SK-N-SH treated with all-trans-retinoic acid at 6 μM for 48 hours (cell line): Measurements from ENCODE around the gene ZNF426.
"Not testable (repeated sequence)": the region's sequence is repeated elsewhere in the genome, so short reads cannot be mapped to it uniquely, and the experiment has no call there.

ENCODE experiments used
- ATAC-seq: fragments of 200-7000 bp; cut with Tn5 transposase; 3 replicates; pipeline ENCODE4 v1.9.1; 2020; ENCODE audit warnings: mild to moderate bottlenecking, moderate library complexity
- ARNTL ChIP-seq: fragments of 450-650 bp; formaldehyde crosslinking; IDR thresholded peaks from 2 replicates; pipeline ENCODE4 v1.5.0; 2020; ENCODE audit warnings: low read depth, mild to moderate bottlenecking, moderate library complexity, borderline replicate concordance
- CSDC2 ChIP-seq: fragments of 250-450 bp; sonication (Bioruptor Pico); IDR thresholded peaks from 2 replicates; pipeline ENCODE4 v1.5.0; 2020; ENCODE audit warnings: mild to moderate bottlenecking, moderate library complexity
- ESRRG ChIP-seq: fragments of 250-450 bp; sonication (Bioruptor Pico); IDR thresholded peaks from 2 replicates; pipeline ENCODE4 v1.6.1; 2021; ENCODE audit warnings: mild to moderate bottlenecking
- GLIS3 ChIP-seq: fragments of 250-450 bp; sonication (Bioruptor Pico); IDR thresholded peaks from 2 replicates; pipeline ENCODE4 v1.5.0; 2020; ENCODE audit warnings: mild to moderate bottlenecking, moderate library complexity
- OSR1 ChIP-seq: fragments of 250-450 bp; sonication (Bioruptor Pico); IDR thresholded peaks from 2 replicates; pipeline ENCODE4 v1.8.0; 2022; ENCODE audit warnings: moderate library complexity, mild to moderate bottlenecking, inconsistent platforms
- PPARA ChIP-seq: fragments of 250-450 bp; sonication (Bioruptor Pico); IDR thresholded peaks from 2 replicates; pipeline ENCODE4 v1.5.0; 2020; ENCODE audit warnings: mild to moderate bottlenecking, borderline replicate concordance
- RARB ChIP-seq: fragments of 250-450 bp; sonication (Bioruptor Pico); IDR thresholded peaks from 2 replicates; pipeline ENCODE4 v1.8.0; 2021; ENCODE audit warnings: mild to moderate bottlenecking, moderate library complexity
- SNAI2 ChIP-seq: fragments of 250-450 bp; sonication (Bioruptor Pico); IDR thresholded peaks from 2 replicates; pipeline ENCODE4 v1.5.0; 2020; ENCODE audit warnings: mild to moderate bottlenecking, moderate library complexity
- TCF4 ChIP-seq: fragments of 250-450 bp; sonication (Bioruptor Pico); IDR thresholded peaks from 2 replicates; pipeline ENCODE4 v1.8.0; 2021; ENCODE audit warnings: mild to moderate bottlenecking, moderate library complexity, borderline replicate concordance
- TOX ChIP-seq: fragments of 250-450 bp; sonication (Bioruptor Pico); IDR thresholded peaks from 2 replicates; pipeline ENCODE4 v1.8.0; 2021; ENCODE audit warnings: mild to moderate bottlenecking, moderate library complexity, borderline replicate concordance
- ZC3H10 ChIP-seq: fragments of 250-450 bp; sonication (Bioruptor Pico); IDR thresholded peaks from 2 replicates; pipeline ENCODE4 v1.5.1; 2021; ENCODE audit warnings: mild to moderate bottlenecking, moderate library complexity
- ZFP3 ChIP-seq: fragments of 250-450 bp; sonication (Bioruptor Pico); IDR thresholded peaks from 2 replicates; pipeline ENCODE4 v1.5.0; 2020; ENCODE audit warnings: mild to moderate bottlenecking, moderate library complexity
- ZFP30 ChIP-seq: fragments of 450-650 bp; formaldehyde crosslinking; IDR thresholded peaks from 2 replicates; pipeline ENCODE4 v1.5.0; 2022; ENCODE audit warnings: mild to moderate bottlenecking, moderate library complexity
- ZNF565 ChIP-seq: fragments of 450-650 bp; formaldehyde crosslinking; conservative IDR thresholded peaks from 2 replicates; pipeline ENCODE4 v1.5.0; 2020; ENCODE audit warnings: low read depth, mild to moderate bottlenecking, moderate library complexity
- ZNF70 ChIP-seq: fragments of 450-650 bp; formaldehyde crosslinking; IDR thresholded peaks from 2 replicates; pipeline ENCODE4 v1.5.0; 2020; ENCODE audit warnings: mild to moderate bottlenecking, moderate library complexity
- ZNF8 ChIP-seq: fragments of 450-650 bp; formaldehyde crosslinking; IDR thresholded peaks from 2 replicates; pipeline ENCODE4 v1.5.0; 2020; ENCODE audit warnings: mild to moderate bottlenecking, moderate library complexity
- TF ChIP-seq, protein P1 (sequence below): fragments of 250-450 bp; sonication (Bioruptor Pico); IDR thresholded peaks from 2 replicates; pipeline ENCODE4 v1.8.0; 2020; ENCODE audit warnings: mild to moderate bottlenecking, moderate library complexity, borderline replicate concordance
- TF ChIP-seq, protein P2 (sequence below): fragments of 250-450 bp; sonication (Bioruptor Pico); IDR thresholded peaks from 2 replicates; pipeline ENCODE4 v1.5.1; 2020; ENCODE audit warnings: low read depth, mild to moderate bottlenecking, moderate library complexity
- TF ChIP-seq, protein P3 (sequence below): fragments of 250-450 bp; sonication (Bioruptor Pico); IDR thresholded peaks from 2 replicates; pipeline ENCODE4 v1.8.0; 2021; ENCODE audit warnings: low read depth, mild to moderate bottlenecking, moderate library complexity, borderline replicate concordance
- TF ChIP-seq, protein P4 (sequence below): fragments of 250-450 bp; sonication (Bioruptor Pico); IDR thresholded peaks from 2 replicates; pipeline ENCODE4 v1.5.1; 2021; ENCODE audit warnings: mild to moderate bottlenecking, moderate library complexity

ZNF426 gene

DNA sequence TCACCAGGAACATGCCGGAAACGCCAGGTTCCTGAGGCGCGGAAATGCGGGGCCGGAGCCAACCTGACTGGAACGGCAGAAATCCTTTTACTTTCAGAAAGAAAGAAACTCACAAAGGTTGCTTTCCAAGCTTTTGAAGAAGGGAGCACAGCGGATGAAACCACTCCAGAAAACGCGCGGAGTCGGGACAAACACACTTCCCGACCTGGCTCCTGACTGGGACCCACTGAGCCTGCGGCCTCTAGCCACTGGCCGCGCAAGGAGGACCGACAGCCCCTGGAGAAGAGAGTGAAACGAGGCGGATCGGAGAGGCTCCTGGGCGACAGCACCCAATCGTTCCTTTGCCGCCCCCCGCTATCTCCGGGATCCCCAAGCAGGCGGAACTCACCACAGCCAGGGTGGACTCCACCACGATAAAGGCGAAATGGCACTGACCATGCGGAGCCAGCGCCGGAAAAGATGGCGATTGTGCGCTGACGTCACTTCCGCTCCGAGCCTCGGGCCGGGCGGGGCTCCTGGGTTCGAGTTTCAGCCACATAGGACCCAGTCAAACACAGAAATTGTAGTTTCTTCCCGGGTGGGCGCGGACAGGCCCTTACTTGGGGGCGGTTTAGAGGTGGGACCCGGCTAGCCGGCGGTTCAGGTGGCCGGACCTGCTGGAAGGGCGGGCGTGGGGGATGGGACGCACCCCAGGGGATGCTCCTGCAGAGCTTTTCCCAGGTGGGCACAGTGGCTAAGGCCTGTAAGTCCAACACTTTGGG lies 45.8 kb upstream of the ZNF426 start, which contains the start of gene ZNF121:
TSS of gene ZNF121 (minus strand) at position 432 of the 761 bp plus-strand sequence. CDS start 16,407 bp downstream, outside the sequence.
- TF ChIP-seq OSR1 (no peak), GLIS3 (CRISPR knock-in tag) (no peak), TCF4 (CRISPR knock-in tag) (no peak), ZC3H10 (CRISPR knock-in tag) (no peak), ZFP30 (CRISPR knock-in tag) (no peak), ZNF70 (CRISPR knock-in tag) (no peak; the same call in 1 of the 2 replicates), TOX (CRISPR knock-in tag) (no peak), PPARA (CRISPR knock-in tag) (no peak), CSDC2 (CRISPR knock-in tag) (no peak), RARB (CRISPR knock-in tag) (no peak), ARNTL (CRISPR knock-in tag) (no peak), ESRRG (CRISPR knock-in tag) (no peak), ZFP3 (no peak)
- TF ChIP-seq, protein P1, sequence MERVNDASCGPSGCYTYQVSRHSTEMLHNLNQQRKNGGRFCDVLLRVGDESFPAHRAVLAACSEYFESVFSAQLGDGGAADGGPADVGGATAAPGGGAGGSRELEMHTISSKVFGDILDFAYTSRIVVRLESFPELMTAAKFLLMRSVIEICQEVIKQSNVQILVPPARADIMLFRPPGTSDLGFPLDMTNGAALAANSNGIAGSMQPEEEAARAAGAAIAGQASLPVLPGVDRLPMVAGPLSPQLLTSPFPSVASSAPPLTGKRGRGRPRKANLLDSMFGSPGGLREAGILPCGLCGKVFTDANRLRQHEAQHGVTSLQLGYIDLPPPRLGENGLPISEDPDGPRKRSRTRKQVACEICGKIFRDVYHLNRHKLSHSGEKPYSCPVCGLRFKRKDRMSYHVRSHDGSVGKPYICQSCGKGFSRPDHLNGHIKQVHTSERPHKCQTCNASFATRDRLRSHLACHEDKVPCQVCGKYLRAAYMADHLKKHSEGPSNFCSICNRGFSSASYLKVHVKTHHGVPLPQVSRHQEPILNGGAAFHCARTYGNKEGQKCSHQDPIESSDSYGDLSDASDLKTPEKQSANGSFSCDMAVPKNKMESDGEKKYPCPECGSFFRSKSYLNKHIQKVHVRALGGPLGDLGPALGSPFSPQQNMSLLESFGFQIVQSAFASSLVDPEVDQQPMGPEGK (CRISPR knock-in tag), result no peak; the same call in 1 of the 2 replicates
- TF ChIP-seq, protein P2, sequence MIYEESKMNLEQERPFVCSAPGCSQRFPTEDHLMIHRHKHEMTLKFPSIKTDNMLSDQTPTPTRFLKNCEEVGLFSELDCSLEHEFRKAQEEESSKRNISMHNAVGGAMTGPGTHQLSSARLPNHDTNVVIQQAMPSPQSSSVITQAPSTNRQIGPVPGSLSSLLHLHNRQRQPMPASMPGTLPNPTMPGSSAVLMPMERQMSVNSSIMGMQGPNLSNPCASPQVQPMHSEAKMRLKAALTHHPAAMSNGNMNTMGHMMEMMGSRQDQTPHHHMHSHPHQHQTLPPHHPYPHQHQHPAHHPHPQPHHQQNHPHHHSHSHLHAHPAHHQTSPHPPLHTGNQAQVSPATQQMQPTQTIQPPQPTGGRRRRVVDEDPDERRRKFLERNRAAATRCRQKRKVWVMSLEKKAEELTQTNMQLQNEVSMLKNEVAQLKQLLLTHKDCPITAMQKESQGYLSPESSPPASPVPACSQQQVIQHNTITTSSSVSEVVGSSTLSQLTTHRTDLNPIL (CRISPR knock-in tag), result no peak
- TF ChIP-seq, protein P3, sequence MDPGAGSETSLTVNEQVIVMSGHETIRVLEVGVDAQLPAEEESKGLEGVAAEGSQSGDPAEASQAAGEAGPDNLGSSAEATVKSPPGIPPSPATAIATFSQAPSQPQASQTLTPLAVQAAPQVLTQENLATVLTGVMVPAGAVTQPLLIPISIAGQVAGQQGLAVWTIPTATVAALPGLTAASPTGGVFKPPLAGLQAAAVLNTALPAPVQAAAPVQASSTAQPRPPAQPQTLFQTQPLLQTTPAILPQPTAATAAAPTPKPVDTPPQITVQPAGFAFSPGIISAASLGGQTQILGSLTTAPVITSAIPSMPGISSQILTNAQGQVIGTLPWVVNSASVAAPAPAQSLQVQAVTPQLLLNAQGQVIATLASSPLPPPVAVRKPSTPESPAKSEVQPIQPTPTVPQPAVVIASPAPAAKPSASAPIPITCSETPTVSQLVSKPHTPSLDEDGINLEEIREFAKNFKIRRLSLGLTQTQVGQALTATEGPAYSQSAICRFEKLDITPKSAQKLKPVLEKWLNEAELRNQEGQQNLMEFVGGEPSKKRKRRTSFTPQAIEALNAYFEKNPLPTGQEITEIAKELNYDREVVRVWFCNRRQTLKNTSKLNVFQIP (CRISPR knock-in tag), result no peak
- ATAC-seq, result peak; percentile 92

DNA sequence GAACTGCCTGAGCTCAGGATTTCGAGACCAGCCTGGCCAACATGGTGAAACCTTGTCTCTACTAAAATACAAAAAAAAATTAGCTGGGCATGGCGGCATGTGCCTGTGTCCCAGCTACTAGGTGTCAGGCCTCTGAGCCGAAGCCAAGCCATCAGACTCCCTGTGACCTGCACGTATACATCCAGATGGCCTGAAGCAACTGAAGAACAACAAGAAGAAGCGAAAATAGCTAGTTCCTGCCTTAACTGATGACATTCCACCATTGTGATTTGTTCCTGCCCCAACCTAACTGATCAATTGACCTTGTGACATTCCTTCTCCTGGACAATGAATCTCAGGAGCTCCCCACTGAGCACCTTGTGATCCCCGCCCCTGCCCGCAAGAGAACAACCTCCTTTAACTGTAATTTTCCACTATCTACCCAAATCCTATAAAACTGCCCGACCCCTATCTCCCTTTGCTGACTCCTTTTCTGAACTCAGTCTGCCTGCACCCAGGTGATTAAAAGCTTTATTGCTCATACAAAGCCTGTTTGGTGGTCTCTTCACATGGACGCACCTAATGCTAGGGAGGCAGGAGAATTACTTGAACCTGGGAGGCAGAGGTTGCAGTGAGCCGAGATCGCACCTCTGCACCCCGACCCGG lies 43.8 kb upstream of the ZNF426 start:
- not testable (repeated sequence) for ATAC-seq

DNA sequence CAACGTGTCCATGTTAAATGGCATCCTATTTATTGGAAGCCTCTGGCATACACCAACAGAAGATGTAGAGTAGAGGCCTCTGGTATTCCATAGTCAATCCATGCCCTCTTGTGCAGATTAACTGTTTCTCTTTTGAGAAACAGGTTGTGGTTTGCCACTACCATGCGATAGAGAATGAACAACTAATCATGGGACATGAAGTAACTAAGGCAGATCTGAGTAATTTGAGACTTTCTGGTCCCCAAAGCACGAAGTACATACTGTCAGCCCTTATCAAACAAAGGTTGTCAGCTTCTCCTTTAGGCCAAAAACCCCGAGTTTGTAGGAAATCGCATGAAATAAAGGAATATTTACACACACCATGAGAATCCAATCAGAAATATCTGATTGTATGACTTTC lies 42.3 kb upstream of the ZNF426 start:
- TF ChIP-seq CSDC2 (CRISPR knock-in tag) (no peak), OSR1 (no peak), PPARA (CRISPR knock-in tag) (no peak), TOX (CRISPR knock-in tag) (no peak), TCF4 (CRISPR knock-in tag) (no peak), ZFP3 (no peak)
- TF ChIP-seq, protein P2 (CRISPR knock-in tag), result no peak
- TF ChIP-seq, protein P4, sequence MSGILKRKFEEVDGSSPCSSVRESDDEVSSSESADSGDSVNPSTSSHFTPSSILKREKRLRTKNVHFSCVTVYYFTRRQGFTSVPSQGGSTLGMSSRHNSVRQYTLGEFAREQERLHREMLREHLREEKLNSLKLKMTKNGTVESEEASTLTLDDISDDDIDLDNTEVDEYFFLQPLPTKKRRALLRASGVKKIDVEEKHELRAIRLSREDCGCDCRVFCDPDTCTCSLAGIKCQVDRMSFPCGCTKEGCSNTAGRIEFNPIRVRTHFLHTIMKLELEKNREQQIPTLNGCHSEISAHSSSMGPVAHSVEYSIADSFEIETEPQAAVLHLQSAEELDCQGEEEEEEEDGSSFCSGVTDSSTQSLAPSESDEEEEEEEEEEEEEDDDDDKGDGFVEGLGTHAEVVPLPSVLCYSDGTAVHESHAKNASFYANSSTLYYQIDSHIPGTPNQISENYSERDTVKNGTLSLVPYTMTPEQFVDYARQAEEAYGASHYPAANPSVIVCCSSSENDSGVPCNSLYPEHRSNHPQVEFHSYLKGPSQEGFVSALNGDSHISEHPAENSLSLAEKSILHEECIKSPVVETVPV (CRISPR knock-in tag), result no peak

DNA sequence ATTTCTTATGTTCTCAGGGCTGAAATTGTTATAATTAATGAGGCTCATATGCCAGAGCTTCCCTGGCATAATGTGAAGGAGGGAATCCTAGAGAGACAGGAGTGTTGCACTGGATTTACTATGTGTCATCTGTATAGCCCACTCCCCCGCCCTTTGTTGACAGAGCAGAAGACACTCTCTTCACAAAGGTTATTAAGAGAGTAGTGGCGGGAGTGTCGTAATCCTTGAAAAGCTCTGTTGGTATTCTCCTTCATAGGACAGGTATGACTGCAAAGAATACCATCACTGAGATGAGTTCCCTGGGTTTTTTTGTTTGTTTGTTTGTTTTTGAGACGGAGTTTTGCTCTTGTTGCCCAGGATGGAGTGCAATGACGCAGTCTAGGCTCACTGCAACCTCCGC lies 31.8 kb upstream of the ZNF426 start:
- no peak for TF ChIP-seq OSR1
- TF ChIP-seq SNAI2 (CRISPR knock-in tag), result no peak
- TF ChIP-seq ZC3H10 (CRISPR knock-in tag), result no peak
- TF ChIP-seq ZNF565 (CRISPR knock-in tag), result no peak
- TF ChIP-seq ESRRG (CRISPR knock-in tag), result no peak
- no peak for TF ChIP-seq PPARA (CRISPR knock-in tag)
- TF ChIP-seq, protein P1 (CRISPR knock-in tag), result no peak
- TF ChIP-seq, protein P2 (CRISPR knock-in tag), result no peak
- no peak for TF ChIP-seq ZNF8 (CRISPR knock-in tag)
- no peak for TF ChIP-seq GLIS3 (CRISPR knock-in tag)
- ATAC-seq, result no peak

More for the DNA sequence above, 42.3 kb upstream of the ZNF426 start:
- ATAC-seq, result no peak
